ENCODE results near the gene SLC7A6.

- TF ChIP-seq CTCF (IDR thresholded peaks at IDR 0.05) (no peak), POLR2A (IDR thresholded peaks at IDR 0.05) (no peak)
These were observed 23.9 kb downstream of the SLC7A6 start for GRCh38 chr16:68288252-68288650.

Data from thyroid gland (tissue), 4 donors.